GM12878 (cell line): ENCODE data around the gene NLRC5.

Experiments
- CREM ChIP-seq: IDR thresholded peaks from 2 replicates; pipeline ENCODE4 v1.6.1; 2014; ENCODE audit warnings: antibody characterized with exemption, low read depth
- JUNB ChIP-seq: IDR thresholded peaks from 2 replicates; pipeline ENCODE4 v1.6.1; 2016; ENCODE audit warnings: antibody characterized with exemption, mild to moderate bottlenecking
- YY1 ChIP-seq: IDR thresholded peaks from 2 replicates; pipeline ENCODE4 v1.6.1; 2011; ENCODE audit warnings: low read depth, mild to moderate bottlenecking, low read length
- TF ChIP-seq, protein P1 (sequence below): fragments of 450-650 bp; IDR thresholded peaks from 2 replicates; pipeline ENCODE4 v1.6.1; 2017; ENCODE audit warnings: mild to moderate bottlenecking
- TF ChIP-seq, protein P2 (sequence below): IDR thresholded peaks from 2 replicates; pipeline ENCODE4 v1.6.1; 2012; ENCODE audit warnings: mild to moderate bottlenecking, low read depth, low read length

DNA sequence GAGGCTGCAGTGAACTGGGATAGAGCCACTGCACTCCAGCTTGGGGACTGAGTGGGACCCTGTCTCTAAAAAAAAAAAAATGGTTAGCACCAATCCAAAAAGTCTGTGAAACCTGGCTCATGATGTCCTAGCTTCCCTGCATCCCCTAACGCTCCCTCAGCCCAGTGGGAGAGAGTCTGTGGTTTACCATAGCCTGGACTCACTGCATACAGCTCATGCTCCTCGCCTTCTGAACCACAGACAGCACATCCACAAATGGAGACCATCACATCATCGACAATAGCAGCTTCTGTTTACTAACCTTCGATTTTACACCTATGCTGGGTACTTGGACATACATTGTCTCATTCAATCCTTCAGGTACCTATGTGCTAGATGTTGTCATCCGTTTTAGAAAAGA is 43.6 kb downstream of the NLRC5 start:
- TF ChIP-seq, protein P1, sequence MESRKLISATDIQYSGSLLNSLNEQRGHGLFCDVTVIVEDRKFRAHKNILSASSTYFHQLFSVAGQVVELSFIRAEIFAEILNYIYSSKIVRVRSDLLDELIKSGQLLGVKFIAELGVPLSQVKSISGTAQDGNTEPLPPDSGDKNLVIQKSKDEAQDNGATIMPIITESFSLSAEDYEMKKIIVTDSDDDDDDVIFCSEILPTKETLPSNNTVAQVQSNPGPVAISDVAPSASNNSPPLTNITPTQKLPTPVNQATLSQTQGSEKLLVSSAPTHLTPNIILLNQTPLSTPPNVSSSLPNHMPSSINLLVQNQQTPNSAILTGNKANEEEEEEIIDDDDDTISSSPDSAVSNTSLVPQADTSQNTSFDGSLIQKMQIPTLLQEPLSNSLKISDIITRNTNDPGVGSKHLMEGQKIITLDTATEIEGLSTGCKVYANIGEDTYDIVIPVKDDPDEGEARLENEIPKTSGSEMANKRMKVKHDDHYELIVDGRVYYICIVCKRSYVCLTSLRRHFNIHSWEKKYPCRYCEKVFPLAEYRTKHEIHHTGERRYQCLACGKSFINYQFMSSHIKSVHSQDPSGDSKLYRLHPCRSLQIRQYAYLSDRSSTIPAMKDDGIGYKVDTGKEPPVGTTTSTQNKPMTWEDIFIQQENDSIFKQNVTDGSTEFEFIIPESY: no peak
- TF ChIP-seq, protein P2, sequence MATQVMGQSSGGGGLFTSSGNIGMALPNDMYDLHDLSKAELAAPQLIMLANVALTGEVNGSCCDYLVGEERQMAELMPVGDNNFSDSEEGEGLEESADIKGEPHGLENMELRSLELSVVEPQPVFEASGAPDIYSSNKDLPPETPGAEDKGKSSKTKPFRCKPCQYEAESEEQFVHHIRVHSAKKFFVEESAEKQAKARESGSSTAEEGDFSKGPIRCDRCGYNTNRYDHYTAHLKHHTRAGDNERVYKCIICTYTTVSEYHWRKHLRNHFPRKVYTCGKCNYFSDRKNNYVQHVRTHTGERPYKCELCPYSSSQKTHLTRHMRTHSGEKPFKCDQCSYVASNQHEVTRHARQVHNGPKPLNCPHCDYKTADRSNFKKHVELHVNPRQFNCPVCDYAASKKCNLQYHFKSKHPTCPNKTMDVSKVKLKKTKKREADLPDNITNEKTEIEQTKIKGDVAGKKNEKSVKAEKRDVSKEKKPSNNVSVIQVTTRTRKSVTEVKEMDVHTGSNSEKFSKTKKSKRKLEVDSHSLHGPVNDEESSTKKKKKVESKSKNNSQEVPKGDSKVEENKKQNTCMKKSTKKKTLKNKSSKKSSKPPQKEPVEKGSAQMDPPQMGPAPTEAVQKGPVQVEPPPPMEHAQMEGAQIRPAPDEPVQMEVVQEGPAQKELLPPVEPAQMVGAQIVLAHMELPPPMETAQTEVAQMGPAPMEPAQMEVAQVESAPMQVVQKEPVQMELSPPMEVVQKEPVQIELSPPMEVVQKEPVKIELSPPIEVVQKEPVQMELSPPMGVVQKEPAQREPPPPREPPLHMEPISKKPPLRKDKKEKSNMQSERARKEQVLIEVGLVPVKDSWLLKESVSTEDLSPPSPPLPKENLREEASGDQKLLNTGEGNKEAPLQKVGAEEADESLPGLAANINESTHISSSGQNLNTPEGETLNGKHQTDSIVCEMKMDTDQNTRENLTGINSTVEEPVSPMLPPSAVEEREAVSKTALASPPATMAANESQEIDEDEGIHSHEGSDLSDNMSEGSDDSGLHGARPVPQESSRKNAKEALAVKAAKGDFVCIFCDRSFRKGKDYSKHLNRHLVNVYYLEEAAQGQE: no peak
- TF ChIP-seq CREM (no peak), YY1 (no peak), JUNB (no peak)
